Pancreas (tissue), 10 donors: ENCODE data around the gene PTPRS. TPM values are rescaled to one million over a fixed set of nuclear protein-coding genes. Genes with fewer than 3 reads are reported as not detected.

ENCODE experiments used
- ATAC-seq, 4 donors: fragments of 200-7000 bp; cut with Tn5 transposase; one replicate each; pipeline versions ENCODE4 v1.8.0 to v1.9.1; 2020; ENCODE audit warnings: mild to moderate bottlenecking in 4 of 4, moderate library complexity in 4 of 4
- DNase-seq, 6 donors: peaks; one replicate each; pipeline ENCODE4 v3.0.0-alpha.2; 2020
- FAIRE-seq: peaks from 2 replicates; lab custom pipeline; 2012; peaks lifted over from hg19 to GRCh38; lab: Jason Lieb, UNC
- H3K27ac ChIP-seq, 4 donors: fragments of 200-600 bp; sonication (generic); 1 replicate in 3 of 4; 2 replicates in 1 of 4; pipeline versions ENCODE4 v1.5.0 to v1.8.0; 2020
- H3K27me3 ChIP-seq, 4 donors: fragments of 200-600 bp; one replicate each; pipeline ENCODE4 v1.8.0; 2021
- H3K36me3 ChIP-seq, 3 donors: fragments of 200-600 bp; sonication (generic) in 1 of 3; one replicate each; pipeline versions ENCODE4 v1.5.0 to v1.8.0; 2020 to 2021
- H3K4me1 ChIP-seq, 3 donors: fragments of 200-600 bp; one replicate each; pipeline ENCODE4 v1.8.0; 2021
- H3K4me3 ChIP-seq, 4 donors: fragments of 200-600 bp; sonication (generic) in 2 of 4; one replicate each; pipeline versions ENCODE4 v1.5.0 to v1.8.0; 2020 to 2021
- H3K9me3 ChIP-seq, 4 donors: fragments of 200-600 bp; one replicate each; pipeline ENCODE4 v1.8.0; 2021
- CTCF ChIP-seq, 4 donors: fragments of 200-600 bp; sonication (generic) in 3 of 4; IDR thresholded peaks; one replicate each; pipeline versions ENCODE4 v1.5.0 to v1.8.0; 2021; ENCODE audit warnings: antibody characterized with exemption in 4 of 4
- WGBS, 2 donors: extraction: QIAGEN DNeasy Blood & Tissue Kit; methylation state at CpG; one replicate each; pipeline ENCODE4 v1.1.7; 2013; 5-methylcytosine and 5-hydroxymethylcytosine counted together
- intact Hi-C, 3 donors: fragments of 100-400 bp; cut with DNase I; formaldehyde crosslinking; loops; one replicate each; pipeline versions ENCODE4 v1.11.1 to v1.14.2; 2022
- polyA plus RNA-seq, 2 donors: library from polyadenylated mRNA; stranded (reverse); fragments of 200-250 nt; gene quantifications; one replicate each; pipeline ENCODE4 v1.2.3, GENCODE V29; 2013
- total RNA-seq, 6 donors: library from RNA; stranded (reverse); fragmentation: NEBNext Ultra II Directional in 4 of 6; extraction: Animal tissue kit (Norgen Biotek cat#: 25700) in 4 of 6; gene quantifications; one replicate each; pipeline versions ENCODE4 v1.2.1 to v1.2.4, GENCODE V29; 2021 to 2023
- donor health status: healthy with polysubstance abuse.
- donor health status: DM: no; HTN: no; CAD: no; lungs with moderate emphysema.
- donor health status: DM: no; HTN: no; CAD: no.
- donor health status: control.
- donor health status: control.
- donor health status: Bipolar disorder and iron deficiency.
- donor health status: DM: yes; HTN: yes; CAD: no.
- donor health status: DM: no; HTN: no; CAD: no.
- donor health status: DM: no; HTN: no; CAD: no.
- donor health status: DM: yes; HTN: yes; CAD: no.

PTPRS gene
- total and polyA plus RNA-seq, 8 donors = 14.8 to 91.2 (median 69.4) TPM

- TF ChIP-seq CTCF (IDR thresholded peaks at IDR 0.05) = no peak
- Histone ChIP-seq H3K4me3 (peak overlapping the region in 3 of 4 donors; percentile 69 to 76 (median 71)), H3K27ac (no peak overlapping the region), H3K9me3 (no peaks in the 10 kb centered on the region), H3K36me3 (no peaks in the 10 kb centered on the region), H3K4me1 (peaks cover 7 to 33% (median 30%) of the 10 kb centered on the region in 3 donors), H3K27me3 (no peaks in the 10 kb centered on the region)
- FAIRE-seq (no peak), ATAC-seq (no peak), DNase-seq (no peak)
- 68 to 77% methylated on average over 8 of the region's 8 CpGs for WGBS, 2 donors
- intact Hi-C loops = no loop called here
Observed at GRCh38 chr19:5291588-5292193, 48.9 kb downstream of the PTPRS start.

Other genes with a start within 250 kb of the PTPRS start
- gene ZNRF4, start 114.6 kb upstream of the PTPRS start, total RNA-seq = not detected
- gene ZNRF4, start 114.6 kb upstream of the PTPRS start, polyA plus RNA-seq = not detected
- under 1 TPM in 5 of 6 donors, not detected in 1; 0.09 to 0.22 (median 0.19) TPM for gene TINCR, start 227.1 kb upstream of the PTPRS start, total RNA-seq
- gene TINCR, start 227.1 kb upstream of the PTPRS start, polyA plus RNA-seq = under 1 TPM; 0.27 to 0.85 TPM